K562 (cell line): ENCODE results near the gene EML5. TPM values are rescaled to one million over a fixed set of nuclear protein-coding genes. Genes with fewer than 3 reads are reported as not detected.

Experiments
- GABPA ChIP-seq: fragments of 200-800 bp; sonication (Bioruptor generic); conservative IDR thresholded peaks from 2 replicates; pipeline ENCODE4 v1.6.1; 2016; ENCODE audit warnings: low read depth, missing genetic modification characterization, missing compliant biosample characterization
- HCFC1 ChIP-seq: IDR thresholded peaks from 2 replicates; pipeline ENCODE4 v1.6.1; 2012; ENCODE audit warnings: low read depth, low read length, improper control_type of control experiment
- JUNB ChIP-seq: fragments of 450-650 bp; formaldehyde crosslinking; conservative IDR thresholded peaks from 2 replicates; pipeline ENCODE4 v1.4.0; 2020; ENCODE audit warnings: mild to moderate bottlenecking
- TOE1 ChIP-seq, 2 experiments: fragments of 450-650 bp in 1 of 2; sonication (generic) in 1 of 2; formaldehyde crosslinking in 1 of 2; IDR thresholded peaks; 2 replicates each; pipeline versions ENCODE4 v1.7.1 to v1.8.0; 2016 to 2022; ENCODE audit warnings: borderline replicate concordance in 2 of 2, mild to moderate bottlenecking in 2 of 2, antibody characterized with exemption in 1 of 2, inconsistent platforms in 1 of 2, low read depth in 1 of 2, missing genetic modification reagents in 1 of 2, moderate library complexity in 1 of 2
- polyA plus RNA-seq, 8 experiments: library from polyadenylated mRNA; depleted of rRNA in 4 of 8; stranded (reverse) in 5 of 8; unstranded in 3 of 8; fragments of >200 nt; fragmentation: Nextera tagmentation in 2 of 8; fragmentation: Illumina TruSeq in 1 of 8; extraction: Ambion mirVana in 2 of 8; extraction: Trizol in 1 of 8; gene quantifications; 2 replicates each; pipeline versions ENCODE4 v1.2.1 to v1.2.3, GENCODE V29; 2011 to 2014; ENCODE audit warnings: inconsistent platforms in 1 of 8, missing spikeins in 1 of 8
- total RNA-seq, 7 experiments: library from RNA; depleted of rRNA in 6 of 7; stranded (reverse); fragments of >200 nt in 6 of 7; fragmentation: Illumina TruSeq in 2 of 7; extraction: Trizol in 2 of 7; gene quantifications; 2 replicates each; pipeline versions ENCODE4 v1.2.1 to v1.2.3, GENCODE V29; 2011 to 2021; ENCODE audit warnings: low replicate concordance in 1 of 7
- TF ChIP-seq, protein P1 (sequence below): fragments of 200-600 bp; sonication (generic); IDR thresholded peaks from one replicate; pipeline ENCODE4 v1.6.1; 2012; ENCODE audit warnings: mild to moderate bottlenecking, low read depth, low read length, inconsistent platforms
- TF ChIP-seq, protein P2 (sequence below): fragments of 200-800 bp; sonication (Bioruptor generic); IDR thresholded peaks from 2 replicates; pipeline ENCODE4 v1.6.1; 2017; ENCODE audit warnings: missing genetic modification characterization, missing compliant biosample characterization
- TF ChIP-seq, protein P3 (sequence below): sonication (generic); IDR thresholded peaks from 2 replicates; pipeline ENCODE4 v1.6.1; 2016
- TF ChIP-seq, protein P4 (sequence below): sonication (generic); formaldehyde crosslinking; IDR thresholded peaks from 2 replicates; pipeline ENCODE4 v1.5.0; 2020; ENCODE audit warnings: missing genetic modification reagents

EML5 gene
- total and polyA plus RNA-seq, 9 of the 15 experiments (the other 6 are each of a cell fraction or from before 2014, with no cell fraction given), result 0.06 to 0.34 (median 0.22) TPM

DNA sequence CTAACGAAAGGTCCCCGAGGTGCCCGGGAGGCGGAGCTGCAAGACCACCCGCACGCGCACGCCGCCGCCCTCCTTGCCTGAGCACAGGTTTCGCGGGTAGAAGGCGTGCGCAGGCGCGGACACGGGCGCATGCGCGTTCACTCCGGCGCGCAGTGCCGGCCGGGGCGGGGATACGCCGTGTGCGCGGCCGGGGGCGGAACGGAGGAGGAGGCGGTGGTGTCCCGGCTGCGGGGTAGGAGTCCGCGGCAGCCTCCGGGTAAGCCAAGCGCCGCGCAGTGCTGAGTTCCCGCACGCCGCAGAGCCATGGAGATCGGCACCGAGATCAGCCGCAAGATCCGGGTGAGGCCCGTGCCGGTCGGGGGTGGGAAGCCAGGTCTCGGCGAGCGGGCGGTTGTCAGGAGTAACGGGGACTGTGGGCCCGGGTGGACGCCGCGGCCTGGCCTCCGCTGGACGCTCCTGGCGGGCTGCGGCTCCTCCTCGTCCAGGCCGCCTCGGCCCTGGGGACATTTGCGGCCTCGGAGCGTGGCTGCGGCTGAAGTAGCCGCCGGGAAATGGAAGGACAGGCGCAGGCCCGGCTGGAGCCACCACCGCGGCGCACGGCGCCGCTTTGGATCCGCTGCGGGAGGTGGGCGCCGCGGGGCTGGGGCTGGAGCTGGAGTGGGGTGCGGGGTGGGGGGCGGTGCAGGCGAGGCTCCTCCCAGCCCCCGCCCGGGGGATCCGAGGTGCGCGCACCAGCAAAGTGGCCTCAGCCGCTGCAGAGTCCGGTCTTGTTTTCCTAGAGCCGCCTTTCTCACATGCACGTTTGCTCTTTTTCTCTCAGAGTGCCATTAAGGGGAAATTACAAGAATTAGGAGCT, 229.7 kb downstream of the EML5 start, which contains the start of gene ZC3H14 (continued):
- TF ChIP-seq, protein P1, sequence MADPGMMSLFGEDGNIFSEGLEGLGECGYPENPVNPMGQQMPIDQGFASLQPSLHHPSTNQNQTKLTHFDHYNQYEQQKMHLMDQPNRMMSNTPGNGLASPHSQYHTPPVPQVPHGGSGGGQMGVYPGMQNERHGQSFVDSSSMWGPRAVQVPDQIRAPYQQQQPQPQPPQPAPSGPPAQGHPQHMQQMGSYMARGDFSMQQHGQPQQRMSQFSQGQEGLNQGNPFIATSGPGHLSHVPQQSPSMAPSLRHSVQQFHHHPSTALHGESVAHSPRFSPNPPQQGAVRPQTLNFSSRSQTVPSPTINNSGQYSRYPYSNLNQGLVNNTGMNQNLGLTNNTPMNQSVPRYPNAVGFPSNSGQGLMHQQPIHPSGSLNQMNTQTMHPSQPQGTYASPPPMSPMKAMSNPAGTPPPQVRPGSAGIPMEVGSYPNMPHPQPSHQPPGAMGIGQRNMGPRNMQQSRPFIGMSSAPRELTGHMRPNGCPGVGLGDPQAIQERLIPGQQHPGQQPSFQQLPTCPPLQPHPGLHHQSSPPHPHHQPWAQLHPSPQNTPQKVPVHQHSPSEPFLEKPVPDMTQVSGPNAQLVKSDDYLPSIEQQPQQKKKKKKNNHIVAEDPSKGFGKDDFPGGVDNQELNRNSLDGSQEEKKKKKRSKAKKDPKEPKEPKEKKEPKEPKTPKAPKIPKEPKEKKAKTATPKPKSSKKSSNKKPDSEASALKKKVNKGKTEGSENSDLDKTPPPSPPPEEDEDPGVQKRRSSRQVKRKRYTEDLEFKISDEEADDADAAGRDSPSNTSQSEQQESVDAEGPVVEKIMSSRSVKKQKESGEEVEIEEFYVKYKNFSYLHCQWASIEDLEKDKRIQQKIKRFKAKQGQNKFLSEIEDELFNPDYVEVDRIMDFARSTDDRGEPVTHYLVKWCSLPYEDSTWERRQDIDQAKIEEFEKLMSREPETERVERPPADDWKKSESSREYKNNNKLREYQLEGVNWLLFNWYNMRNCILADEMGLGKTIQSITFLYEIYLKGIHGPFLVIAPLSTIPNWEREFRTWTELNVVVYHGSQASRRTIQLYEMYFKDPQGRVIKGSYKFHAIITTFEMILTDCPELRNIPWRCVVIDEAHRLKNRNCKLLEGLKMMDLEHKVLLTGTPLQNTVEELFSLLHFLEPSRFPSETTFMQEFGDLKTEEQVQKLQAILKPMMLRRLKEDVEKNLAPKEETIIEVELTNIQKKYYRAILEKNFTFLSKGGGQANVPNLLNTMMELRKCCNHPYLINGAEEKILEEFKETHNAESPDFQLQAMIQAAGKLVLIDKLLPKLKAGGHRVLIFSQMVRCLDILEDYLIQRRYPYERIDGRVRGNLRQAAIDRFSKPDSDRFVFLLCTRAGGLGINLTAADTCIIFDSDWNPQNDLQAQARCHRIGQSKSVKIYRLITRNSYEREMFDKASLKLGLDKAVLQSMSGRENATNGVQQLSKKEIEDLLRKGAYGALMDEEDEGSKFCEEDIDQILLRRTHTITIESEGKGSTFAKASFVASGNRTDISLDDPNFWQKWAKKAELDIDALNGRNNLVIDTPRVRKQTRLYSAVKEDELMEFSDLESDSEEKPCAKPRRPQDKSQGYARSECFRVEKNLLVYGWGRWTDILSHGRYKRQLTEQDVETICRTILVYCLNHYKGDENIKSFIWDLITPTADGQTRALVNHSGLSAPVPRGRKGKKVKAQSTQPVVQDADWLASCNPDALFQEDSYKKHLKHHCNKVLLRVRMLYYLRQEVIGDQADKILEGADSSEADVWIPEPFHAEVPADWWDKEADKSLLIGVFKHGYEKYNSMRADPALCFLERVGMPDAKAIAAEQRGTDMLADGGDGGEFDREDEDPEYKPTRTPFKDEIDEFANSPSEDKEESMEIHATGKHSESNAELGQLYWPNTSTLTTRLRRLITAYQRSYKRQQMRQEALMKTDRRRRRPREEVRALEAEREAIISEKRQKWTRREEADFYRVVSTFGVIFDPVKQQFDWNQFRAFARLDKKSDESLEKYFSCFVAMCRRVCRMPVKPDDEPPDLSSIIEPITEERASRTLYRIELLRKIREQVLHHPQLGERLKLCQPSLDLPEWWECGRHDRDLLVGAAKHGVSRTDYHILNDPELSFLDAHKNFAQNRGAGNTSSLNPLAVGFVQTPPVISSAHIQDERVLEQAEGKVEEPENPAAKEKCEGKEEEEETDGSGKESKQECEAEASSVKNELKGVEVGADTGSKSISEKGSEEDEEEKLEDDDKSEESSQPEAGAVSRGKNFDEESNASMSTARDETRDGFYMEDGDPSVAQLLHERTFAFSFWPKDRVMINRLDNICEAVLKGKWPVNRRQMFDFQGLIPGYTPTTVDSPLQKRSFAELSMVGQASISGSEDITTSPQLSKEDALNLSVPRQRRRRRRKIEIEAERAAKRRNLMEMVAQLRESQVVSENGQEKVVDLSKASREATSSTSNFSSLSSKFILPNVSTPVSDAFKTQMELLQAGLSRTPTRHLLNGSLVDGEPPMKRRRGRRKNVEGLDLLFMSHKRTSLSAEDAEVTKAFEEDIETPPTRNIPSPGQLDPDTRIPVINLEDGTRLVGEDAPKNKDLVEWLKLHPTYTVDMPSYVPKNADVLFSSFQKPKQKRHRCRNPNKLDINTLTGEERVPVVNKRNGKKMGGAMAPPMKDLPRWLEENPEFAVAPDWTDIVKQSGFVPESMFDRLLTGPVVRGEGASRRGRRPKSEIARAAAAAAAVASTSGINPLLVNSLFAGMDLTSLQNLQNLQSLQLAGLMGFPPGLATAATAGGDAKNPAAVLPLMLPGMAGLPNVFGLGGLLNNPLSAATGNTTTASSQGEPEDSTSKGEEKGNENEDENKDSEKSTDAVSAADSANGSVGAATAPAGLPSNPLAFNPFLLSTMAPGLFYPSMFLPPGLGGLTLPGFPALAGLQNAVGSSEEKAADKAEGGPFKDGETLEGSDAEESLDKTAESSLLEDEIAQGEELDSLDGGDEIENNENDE, result no peak
- TF ChIP-seq TOE1 (IDR thresholded peaks at IDR 0.05; ENCODE audit: borderline replicate concordance), result no peak
- TF ChIP-seq TOE1 (CRISPR knock-in tag; IDR thresholded peaks at IDR 0.05; ENCODE audit: borderline replicate concordance, low read depth), result no peak
- TF ChIP-seq JUNB (CRISPR knock-in tag), result no peak
- 0 out of 2 replicates have a peak, but pooled peaks have one; percentile 13 for TF ChIP-seq GABPA (tag)
- TF ChIP-seq, protein P2, sequence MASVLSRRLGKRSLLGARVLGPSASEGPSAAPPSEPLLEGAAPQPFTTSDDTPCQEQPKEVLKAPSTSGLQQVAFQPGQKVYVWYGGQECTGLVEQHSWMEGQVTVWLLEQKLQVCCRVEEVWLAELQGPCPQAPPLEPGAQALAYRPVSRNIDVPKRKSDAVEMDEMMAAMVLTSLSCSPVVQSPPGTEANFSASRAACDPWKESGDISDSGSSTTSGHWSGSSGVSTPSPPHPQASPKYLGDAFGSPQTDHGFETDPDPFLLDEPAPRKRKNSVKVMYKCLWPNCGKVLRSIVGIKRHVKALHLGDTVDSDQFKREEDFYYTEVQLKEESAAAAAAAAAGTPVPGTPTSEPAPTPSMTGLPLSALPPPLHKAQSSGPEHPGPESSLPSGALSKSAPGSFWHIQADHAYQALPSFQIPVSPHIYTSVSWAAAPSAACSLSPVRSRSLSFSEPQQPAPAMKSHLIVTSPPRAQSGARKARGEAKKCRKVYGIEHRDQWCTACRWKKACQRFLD, result no peak
- TF ChIP-seq, protein P3, sequence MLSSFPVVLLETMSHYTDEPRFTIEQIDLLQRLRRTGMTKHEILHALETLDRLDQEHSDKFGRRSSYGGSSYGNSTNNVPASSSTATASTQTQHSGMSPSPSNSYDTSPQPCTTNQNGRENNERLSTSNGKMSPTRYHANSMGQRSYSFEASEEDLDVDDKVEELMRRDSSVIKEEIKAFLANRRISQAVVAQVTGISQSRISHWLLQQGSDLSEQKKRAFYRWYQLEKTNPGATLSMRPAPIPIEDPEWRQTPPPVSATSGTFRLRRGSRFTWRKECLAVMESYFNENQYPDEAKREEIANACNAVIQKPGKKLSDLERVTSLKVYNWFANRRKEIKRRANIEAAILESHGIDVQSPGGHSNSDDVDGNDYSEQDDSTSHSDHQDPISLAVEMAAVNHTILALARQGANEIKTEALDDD, result no peak
- TF ChIP-seq, protein P4, sequence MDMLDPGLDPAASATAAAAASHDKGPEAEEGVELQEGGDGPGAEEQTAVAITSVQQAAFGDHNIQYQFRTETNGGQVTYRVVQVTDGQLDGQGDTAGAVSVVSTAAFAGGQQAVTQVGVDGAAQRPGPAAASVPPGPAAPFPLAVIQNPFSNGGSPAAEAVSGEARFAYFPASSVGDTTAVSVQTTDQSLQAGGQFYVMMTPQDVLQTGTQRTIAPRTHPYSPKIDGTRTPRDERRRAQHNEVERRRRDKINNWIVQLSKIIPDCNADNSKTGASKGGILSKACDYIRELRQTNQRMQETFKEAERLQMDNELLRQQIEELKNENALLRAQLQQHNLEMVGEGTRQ (CRISPR knock-in tag), result no peak
- no peak for TF ChIP-seq HCFC1
